ENCODE measurements around the gene STX4.
"Not testable (repeated sequence)": the region's sequence is repeated elsewhere in the genome, so short reads cannot be mapped to it uniquely, and the experiment has no call there.

The STX4 gene

DNA sequence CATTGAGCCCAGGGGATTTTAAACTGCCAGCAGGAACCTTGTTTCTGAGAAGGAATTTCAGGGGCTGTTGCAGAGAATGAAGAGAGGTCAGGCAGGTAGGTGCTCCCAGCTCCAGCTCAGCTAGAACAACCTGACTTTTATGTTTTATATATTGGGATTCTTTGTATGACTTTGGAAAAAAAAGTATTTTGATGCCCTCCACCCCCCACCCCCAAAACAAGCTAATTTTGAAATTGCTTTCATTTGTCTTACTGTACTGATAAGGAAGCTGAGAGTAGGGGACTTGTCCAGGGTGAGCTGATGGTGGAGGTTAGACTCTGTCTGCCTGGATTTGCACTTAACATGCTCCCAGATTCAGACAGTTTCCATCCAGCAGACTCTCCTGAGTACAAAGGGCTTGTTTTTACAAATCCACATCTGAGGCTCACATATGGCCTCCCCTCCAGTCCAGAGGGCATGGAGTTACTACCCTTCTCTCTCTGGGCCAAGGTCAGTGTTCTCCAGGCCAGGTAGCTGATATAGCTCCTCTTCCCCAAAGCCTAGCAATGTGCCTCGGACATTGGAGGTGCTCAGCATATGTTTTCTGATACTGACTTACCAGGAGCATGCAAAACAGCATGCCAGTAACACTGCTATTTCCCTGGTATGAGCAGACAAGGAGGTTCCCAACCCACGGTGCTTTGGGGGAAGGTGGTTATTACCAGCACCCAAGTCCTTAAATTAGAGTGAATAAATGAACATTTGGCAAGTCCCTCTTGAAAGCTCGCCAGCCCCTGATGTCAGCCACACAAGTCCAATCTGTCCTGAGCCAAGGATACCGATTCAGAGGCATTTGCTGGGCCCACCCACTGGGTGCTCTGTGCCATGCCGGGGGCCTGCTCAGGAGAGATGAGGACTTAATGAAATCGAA, 34.3 kb upstream of the STX4 start:
- no peak for DNase-seq (ENCODE audit: low read depth in 2 of 2)

DNA sequence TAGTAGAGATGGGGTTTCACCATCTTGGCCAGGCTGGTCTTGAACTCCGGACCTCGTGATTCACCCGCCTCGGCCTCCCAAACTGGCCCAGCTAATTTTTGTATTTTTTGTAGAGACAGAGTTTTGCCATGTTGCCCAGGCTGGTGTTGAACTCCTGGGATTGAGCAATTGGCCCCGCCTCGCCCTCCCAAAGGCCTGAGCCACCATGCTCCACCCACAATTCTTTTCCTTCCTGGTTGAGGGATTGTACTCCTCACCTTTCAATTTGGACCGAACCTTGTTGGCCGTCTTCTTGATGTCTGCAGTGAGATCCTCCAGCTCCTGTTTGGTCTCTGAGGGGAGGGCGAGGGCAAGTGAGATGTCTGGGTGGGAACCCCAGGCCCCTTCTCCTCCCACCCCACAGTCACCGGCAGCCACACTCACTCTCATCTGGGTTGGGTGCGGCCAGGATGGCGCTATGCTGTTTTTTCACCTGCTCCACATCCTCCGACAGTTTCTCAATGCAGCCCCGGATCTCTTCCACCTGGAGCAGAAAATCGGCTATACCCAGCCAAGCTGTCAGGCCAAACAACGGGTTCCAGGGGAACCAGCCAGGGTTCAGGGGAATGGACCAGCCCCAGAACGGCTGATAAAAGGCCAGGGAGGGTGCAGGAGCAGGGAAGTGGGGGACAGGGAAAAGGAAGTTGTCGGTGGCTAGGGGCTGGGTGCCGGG, 32.5 kb upstream of the STX4 start:
- DNase-seq (ENCODE audit: low read depth in 2 of 2), result no peak

DNA sequence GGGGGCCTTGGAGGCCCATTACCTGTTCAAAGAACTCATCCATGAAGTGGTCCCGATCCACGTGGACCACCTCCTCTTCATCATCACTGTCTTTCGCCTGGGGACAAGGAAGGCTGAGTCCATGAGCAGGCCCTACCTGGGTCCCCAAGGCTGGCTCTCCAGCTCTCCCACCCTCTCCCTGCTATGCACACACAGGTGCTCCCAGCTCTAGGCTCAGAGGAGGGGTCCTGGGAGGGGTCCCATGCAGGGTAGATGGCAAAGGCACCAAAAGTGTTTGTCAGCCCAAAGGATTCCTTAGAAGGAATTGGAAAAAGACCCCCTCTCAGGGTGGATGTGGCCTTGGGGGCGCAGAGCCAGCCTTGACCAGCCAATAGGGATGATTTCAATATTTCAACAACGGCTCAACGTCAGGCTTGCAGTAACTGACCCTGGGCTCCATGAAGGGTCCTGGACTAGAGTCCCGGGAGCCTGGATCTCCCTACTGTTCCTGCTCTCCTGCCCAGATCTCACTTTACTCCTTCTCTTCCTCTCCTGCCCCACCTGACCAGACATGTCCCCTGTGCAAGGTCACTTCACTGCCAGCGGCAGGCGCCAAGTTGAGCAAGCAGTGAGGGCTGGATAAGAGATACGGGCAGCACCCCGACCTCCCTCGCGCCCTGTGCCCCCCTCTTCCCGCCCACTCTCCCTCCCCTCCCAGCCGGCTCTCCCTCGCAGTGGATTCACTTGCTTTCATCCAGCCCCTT, 31.7 kb upstream of the STX4 start:
- DNase-seq (ENCODE audit: low read depth in 2 of 2), result no peak

DNA sequence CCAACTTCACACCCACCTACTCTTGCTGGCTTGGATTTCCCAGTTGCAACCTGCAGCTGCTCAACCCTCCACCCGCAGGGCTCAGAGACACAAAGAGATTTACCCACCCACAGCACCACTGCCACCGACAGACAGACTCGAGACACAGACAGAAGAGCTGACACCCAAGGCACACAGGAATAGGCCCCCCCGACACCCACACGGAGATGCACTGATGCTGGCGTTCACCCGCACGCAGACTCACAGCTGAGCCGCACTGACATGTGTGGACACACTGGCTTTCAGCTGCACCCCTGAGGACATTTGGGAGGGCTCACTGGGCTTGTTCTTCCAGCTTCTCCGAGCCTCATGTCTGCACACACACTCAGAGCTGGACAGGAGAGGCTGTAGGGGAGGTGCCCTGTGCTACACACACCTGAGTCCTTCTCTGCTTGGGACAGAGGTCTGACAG, 31.1 kb upstream of the STX4 start:
- DNase-seq (ENCODE audit: low read depth in 2 of 2), result no peak

DNA sequence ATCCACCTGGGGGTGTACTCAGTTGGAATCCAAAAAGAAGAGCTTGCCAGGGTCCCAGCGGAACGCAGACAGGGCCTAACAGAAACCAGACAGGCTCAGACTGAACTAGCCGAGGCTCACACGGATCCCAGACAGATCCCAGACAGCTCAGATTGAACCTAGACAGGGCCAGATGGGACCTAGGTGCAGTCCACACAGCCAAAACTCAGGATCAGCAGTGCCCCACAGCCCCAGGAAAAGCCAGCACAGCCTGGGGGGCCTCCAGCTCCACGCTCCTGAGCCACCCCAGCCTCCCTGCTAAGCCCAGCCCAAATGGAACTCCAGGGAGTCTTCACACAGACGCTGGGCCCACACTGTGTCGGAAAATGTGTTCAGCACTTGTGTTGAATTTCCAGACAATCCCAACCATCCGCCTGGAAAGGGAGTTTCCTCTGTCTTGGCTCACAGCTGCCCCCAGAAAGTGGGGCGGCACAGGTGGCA, 30.5 kb upstream of the STX4 start:
- no peak for DNase-seq (ENCODE audit: low read depth in 2 of 2)

DNA sequence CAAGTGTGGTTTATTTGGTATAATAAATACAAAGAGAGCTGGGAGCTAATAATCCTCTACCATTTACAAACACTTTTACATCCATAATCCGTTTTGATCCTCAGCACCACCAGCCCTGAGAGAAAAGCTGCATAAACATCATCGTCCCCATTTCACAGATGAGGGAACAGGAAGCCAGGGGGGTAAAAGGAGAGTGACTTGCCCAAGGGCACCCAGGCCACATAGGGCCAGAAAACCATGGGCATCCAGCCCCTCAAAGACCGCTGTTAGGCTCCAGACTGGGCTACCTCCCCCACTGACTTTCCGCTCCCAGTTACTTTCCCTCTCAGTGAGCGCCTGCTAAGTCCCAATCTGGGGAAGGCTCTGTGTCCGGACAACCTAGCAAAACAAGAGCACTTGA, 29.6 kb upstream of the STX4 start:
- DNase-seq (ENCODE audit: low read depth in 2 of 2), result no peak

DNA sequence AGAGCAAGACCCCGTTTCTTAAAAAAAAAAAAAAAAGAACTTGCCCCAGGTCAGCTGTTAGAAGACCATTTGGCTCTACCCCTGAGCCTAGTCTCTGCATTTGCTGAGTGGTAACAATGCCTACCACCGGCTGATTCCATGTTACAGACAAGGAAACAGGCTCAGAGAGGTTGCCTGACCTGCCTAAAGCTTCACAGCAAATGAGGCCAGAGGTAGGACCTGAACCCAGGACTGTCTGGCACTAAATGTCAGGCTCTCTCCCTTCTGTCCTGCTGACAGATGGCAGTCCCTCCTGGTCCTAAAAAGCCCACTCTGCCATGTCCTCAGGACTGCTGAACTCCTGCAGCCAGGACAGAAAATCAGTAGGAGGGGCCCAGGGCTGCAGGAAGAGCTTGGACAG, 28.7 kb upstream of the STX4 start:
- no peak for DNase-seq (ENCODE audit: low read depth in 2 of 2)

DNA sequence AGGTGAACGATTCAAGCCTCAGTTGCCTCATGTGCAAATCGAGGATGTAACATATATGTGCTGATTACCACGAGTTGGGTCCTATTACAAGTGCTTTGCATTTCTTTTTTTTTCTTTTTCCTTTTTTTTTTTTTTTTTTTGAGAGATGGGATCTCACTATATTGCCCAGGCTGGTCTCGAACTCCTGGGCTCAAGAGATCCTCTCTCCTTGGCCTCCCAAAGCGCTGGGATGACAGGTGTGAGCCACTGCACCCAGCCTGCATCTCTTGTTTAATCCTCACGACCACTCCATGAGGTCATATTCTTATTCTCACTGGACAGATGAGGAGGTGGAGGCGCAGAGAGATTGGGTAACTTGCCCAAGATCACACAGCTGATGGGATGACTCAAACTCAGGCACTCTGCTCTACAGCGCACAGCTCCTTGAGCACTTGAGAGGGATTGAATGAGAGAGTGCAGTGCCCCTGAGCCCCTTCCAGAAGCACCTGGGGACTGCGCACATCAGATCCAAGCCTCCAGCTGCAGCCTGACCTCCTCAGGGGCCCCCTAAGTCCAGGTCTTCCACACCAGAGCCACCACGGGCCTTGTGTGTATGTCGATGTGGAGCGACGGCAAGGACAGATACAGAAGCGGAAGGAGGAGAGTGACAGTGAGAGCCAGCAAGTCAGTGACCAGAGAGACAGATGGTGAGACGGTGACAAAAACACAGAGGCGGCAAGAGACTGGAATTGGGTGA, 27.8 kb upstream of the STX4 start:
- no peak for DNase-seq (ENCODE audit: low read depth in 2 of 2)

DNA sequence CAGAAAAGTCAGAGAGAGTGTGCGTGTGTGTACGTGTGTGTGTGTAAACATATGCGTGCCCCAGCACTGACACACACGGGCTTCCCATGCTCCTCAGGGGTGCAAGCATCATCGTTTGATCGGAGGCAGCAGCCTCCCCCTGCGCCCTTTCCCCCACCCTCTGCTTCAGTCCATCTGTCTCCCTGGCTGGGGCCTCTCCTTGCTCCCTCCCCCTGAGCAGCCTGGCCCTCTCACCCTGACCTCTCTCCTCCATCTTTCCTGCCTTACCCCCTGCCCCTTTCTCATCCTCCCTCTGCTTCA, 27.3 kb upstream of the STX4 start:
- DNase-seq (ENCODE audit: low read depth in 2 of 2), result no peak

DNA sequence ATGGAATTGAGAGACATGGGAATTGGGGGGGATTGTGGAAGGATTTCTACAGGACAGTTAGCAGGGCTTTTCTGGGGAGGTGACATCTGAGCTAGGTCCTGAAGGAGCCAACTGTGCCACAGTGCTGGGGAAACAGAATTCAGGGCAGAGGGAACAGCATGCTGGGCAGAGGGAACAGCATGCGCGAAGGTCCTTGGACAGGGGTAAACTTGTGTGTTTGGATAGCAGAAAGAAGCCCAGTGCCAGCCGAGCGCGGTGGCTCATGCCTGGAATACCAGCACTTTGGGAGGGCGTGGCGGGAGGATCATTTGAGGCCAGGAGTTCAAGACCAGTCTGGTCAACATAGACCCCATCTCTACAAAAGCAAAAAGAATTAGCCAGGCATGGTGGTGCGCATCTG, 26.8 kb upstream of the STX4 start:
- DNase-seq (ENCODE audit: low read depth in 2 of 2), result no peak

DNA sequence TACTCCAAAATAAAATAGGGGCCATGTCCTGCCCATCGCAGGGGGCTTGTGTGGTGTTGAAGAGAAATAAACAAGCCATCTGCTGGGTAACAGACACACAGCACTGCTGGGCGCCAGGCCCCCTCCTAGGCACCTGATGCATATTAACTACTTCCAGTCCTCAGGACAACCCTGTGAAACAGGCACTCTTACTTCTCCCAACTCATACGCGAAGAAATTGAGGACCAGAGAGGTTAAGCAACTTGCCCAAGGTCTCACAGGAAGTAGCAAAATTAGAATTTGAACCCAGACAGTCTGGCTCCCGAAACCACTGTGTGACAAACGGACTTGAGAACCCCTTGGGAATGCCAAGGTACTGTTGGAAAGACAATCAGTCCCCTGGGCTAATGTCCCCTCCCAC, 25.7 kb upstream of the STX4 start:
- no peak for DNase-seq (ENCODE audit: low read depth in 2 of 2)

DNA sequence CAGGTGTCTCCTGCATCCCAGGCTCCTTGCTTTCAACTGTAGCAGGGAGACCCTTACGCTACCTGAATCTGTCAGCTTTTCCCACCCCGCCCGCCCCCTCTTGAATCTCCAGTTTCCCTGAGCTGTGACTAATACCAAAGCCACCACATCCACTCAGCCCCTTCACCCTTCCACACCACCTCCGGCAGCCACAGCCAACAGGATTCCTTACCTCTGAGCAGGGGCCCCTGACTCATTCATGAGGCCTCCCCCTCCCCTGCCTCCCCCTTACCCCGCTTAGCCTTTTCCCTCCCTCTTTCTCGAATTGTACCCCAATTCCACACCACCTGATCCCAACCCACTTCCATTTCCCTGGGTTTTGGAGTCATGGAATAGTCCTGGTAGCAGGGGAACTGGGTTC, 25.2 kb upstream of the STX4 start:
- no peak for DNase-seq (ENCODE audit: low read depth in 2 of 2)

DNA sequence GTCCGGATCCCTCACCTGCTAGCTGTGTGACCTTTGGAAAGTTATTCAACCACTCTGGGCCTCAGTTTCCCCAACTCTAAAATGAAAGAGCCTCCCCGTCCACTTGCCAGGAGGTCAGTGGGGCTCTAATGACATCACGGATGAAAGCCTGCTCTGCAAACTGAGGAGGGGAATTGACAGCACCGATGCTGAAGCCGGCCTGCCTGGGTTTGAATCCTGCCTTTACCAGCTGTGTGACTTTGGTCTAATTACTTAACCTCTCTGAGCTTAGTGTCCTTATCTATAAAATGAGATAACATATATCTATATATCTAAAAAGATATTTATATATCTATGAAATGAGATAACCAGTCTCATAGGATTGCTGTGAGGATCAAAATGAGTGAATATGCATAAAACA, 24.8 kb upstream of the STX4 start:
- DNase-seq (ENCODE audit: low read depth in 2 of 2), result no peak

DNA sequence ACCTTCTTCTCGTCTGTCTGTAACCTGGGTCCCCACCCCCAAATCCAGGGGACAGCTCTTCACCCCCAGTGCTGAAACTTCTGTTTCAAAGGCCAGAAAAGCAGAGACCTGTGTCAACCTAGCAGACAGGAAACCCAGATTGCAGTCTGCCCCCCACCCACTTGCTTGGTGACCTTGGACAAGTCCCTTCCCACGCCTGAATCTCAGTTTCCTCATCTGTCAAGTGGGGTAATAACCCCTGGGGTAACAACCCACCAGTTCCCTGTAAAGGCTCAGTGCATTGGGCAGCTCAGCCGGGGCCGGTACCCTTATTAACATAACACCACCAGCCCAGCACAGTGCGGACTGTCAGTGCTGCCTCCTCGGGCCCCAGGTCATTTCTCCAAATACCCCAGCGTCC, 24.2 kb upstream of the STX4 start:
- no peak for DNase-seq (ENCODE audit: low read depth in 2 of 2)

DNA sequence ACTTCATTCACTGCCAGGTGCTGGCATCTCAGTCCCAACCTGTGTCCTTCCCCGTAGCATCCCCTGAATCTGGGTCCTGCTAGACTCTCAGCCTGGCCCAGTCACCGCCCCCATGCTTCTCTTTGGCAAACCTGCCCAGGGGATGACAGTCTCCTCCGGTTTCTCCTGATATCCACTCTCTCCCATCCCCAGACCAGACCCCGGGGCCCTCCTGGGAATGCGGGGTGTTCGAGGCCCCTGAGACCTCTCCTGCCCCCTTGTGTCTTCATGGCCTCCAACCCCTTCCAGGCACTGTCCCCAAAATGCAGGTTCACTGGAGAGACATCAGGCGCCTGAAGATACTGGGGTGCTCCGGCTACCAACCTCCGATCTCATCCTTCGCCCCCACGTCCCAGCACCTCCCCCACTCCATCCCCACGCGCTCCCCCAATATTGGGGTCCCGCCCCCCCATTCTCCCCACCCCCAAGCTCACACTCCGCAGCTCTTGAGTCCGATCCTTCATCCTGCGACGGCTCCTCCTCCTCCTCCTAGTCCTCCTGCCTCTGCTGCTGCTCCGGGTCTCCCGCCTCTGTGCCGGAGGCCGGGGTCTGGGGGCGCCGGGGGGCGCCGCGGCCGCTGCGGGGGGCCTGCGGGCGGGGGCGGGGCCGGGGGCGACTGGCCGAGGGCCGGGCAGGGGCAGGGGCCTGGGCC, 23.3 kb upstream of the STX4 start:
- DNase-seq (ENCODE audit: low read depth in 2 of 2), result no peak

DNA sequence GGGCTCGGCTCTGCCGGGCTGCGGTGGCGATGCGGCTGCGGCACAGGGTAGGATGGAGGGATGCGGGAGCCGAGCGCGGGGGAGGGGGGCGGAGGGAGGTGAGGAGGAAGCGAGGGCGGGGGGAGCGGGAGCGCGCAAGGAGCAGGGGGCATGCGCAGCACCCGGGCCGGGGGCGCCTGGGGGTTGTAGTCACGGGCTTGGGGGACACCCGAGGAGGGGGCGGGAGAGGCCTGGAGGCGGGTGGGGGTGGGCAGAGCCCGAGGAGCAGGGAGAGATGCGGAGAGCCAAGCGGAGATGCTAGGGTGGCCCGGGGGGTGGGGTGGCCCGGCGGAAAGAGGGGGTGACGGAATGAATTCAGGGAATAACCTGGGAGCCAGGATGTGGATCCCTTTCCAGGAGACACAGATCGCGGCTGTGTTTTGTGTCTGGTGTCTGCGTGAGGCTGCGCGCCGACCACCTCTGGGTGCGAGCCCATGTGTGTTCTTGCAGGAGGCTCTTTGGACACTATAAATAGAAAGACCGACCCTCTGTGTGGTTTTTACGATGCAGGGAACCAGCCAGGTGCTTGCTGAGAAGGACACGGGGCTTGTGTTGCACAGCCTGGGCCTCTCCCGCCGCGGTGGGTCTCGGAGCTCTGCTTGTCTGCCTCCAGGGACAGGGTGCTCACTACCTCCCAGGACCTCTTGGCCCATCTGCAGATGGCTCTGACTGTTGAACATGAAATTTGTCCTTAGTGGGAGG, 22.6 kb upstream of the STX4 start, which contains the start of gene STX1B:
Gene STX1B (minus strand): TSS at position 54 of the 741 bp plus-strand sequence. CDS start 242 bp downstream, outside the sequence.
- DNase-seq (ENCODE audit: low read depth in 2 of 2), result peak in 1 of 2 experiments; percentile 36

DNA sequence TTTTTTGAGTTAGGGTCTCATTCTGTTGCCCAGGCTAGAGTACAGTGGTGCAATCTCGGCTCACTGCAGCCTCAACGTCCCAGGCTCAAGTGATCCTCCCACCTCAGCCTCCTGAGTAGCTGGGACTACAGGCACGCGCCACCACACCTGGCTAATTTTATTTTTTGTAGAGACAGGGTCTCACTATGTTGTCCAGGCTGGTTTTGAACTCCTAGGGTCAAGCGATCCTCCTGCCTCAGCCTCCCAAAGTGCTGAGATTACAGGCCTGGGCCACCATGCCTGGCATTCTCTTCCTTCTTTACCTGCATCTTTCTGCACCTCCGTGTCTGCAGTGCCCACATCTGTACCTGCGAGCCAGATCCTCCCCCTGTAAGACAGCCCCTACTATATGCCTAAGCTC, 21.5 kb upstream of the STX4 start:
- DNase-seq (ENCODE audit: low read depth in 2 of 2), result not testable (repeated sequence)

DNA sequence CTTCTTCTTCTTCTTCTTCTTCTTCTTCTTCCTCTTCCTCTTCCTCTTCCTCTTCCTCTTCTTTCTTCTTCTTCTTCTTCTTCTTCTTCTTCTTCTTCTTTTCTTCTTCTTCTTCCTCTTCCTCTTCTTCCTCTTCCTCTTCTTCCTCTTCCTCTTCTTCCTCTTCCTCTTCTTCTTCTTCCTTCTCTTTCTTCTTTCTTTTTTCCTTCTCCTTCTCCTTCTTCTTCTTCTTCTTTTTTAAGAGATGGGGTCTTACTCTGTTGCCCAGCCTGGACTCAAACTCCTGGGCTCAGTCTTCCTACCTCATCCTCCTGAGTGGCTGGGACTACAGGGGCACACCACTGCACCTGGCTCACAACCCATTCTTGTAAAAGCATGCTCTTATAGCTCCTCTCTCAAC, 20.1 kb upstream of the STX4 start:
- DNase-seq (ENCODE audit: low read depth in 2 of 2), result not testable (repeated sequence)

DNA sequence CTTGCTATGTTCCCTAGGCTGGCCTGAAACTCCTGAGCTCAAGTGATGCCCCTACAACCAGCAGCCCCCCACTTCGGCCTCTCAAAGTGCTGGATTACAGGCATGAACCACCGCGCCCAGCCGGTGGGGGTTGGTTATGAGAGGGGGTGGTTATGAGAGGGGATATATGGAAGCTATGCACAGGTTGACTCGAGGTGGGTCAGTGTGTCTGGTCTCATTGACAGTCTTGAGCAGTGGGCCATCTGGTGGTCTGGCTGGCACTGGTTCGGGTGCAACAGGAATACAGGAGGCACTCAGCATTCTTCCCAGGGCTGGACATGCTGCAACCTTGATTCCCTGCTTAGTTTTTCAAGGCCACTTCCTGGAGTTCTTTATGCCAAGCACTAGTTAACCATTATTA, 17.3 kb upstream of the STX4 start:
- no peak for DNase-seq (ENCODE audit: low read depth in 2 of 2)

DNA sequence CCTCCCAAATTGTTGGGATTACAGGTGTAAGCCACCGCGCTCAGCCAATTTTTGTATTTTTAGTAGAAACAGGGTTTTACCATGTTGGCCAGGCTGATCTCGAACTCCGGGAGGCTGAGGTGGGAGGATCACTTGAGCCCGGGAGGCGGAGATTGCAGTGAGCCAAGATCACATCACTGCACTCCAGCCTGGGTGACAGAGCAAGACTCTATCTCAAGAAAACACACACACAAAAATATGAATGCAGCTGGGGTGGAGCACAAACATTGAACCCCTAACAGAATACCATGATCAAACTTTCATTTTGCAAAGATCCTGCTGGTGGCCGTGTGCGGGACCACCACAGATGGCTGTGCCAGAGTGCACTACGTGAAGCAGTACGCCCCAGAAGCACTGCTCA, 15.6 kb upstream of the STX4 start:
- not testable (repeated sequence) for DNase-seq (ENCODE audit: low read depth in 2 of 2)

All from stimulated activated CD4-positive, alpha-beta T cell treated with anti-CD3 and anti-CD28 coated beads, Interleukin-12 subunit alpha, Interleukin-12 subunit beta, amount 100 ng/mL, for 24 hours (primary cell).